ENCODE data around the gene GNA14. TPM values are rescaled to one million over a fixed set of nuclear protein-coding genes. Genes with fewer than 3 reads are reported as not detected.
"Not testable (repeated sequence)": the region's sequence is repeated elsewhere in the genome, so short reads cannot be mapped to it uniquely, and the experiment has no call there.

Gene GNA14
- total RNA-seq, 4 donors from 2014 or later, result 13.9 to 26.3 (median 19.9) TPM

DNA sequence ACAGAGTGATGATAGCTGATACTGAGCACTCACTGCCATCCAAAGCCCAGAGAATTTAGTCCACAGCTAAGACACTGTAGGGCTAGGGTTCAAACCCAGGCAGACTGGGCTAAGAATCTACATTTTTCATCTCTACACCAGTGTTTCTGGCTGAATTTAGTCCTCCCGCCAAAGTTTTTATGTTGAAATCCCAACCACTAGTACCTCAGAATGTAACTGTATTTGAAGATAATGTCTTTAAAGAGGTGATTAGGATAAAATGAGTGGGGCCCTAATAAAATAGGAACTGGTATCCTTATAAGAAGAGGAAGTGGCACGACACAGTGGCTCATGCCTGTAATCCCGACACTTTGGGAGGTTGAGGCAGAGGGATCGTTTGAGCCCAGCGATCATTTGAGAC is 4.3 kb downstream of the GNA14 start:
- no peak for DNase-seq
- H3K4me1 ChIP-seq, result peaks cover 14 to 27% of the 10 kb centered on the region in 2 donors
- WGBS, 2 donors, result 96 to 97% methylated on average over 5 of the region's 5 CpGs
- H3K27me3 ChIP-seq, result no peaks in the 10 kb centered on the region
- no peak overlapping the region for H3K4me3 ChIP-seq (replicated peaks in 1 of 3)
- H3K27ac ChIP-seq, result no peak overlapping the region
- intact Hi-C loops (cut with DNase I), result no loop called here
- no peaks in the 10 kb centered on the region for H3K9me3 ChIP-seq
- TF ChIP-seq POLR2A (IDR thresholded peaks at IDR 0.05), result no peak
- TF ChIP-seq, protein P1, sequence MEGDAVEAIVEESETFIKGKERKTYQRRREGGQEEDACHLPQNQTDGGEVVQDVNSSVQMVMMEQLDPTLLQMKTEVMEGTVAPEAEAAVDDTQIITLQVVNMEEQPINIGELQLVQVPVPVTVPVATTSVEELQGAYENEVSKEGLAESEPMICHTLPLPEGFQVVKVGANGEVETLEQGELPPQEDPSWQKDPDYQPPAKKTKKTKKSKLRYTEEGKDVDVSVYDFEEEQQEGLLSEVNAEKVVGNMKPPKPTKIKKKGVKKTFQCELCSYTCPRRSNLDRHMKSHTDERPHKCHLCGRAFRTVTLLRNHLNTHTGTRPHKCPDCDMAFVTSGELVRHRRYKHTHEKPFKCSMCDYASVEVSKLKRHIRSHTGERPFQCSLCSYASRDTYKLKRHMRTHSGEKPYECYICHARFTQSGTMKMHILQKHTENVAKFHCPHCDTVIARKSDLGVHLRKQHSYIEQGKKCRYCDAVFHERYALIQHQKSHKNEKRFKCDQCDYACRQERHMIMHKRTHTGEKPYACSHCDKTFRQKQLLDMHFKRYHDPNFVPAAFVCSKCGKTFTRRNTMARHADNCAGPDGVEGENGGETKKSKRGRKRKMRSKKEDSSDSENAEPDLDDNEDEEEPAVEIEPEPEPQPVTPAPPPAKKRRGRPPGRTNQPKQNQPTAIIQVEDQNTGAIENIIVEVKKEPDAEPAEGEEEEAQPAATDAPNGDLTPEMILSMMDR (IDR thresholded peaks at IDR 0.05), result no peak
- H3K36me3 ChIP-seq, result no peaks in the 10 kb centered on the region

DNA sequence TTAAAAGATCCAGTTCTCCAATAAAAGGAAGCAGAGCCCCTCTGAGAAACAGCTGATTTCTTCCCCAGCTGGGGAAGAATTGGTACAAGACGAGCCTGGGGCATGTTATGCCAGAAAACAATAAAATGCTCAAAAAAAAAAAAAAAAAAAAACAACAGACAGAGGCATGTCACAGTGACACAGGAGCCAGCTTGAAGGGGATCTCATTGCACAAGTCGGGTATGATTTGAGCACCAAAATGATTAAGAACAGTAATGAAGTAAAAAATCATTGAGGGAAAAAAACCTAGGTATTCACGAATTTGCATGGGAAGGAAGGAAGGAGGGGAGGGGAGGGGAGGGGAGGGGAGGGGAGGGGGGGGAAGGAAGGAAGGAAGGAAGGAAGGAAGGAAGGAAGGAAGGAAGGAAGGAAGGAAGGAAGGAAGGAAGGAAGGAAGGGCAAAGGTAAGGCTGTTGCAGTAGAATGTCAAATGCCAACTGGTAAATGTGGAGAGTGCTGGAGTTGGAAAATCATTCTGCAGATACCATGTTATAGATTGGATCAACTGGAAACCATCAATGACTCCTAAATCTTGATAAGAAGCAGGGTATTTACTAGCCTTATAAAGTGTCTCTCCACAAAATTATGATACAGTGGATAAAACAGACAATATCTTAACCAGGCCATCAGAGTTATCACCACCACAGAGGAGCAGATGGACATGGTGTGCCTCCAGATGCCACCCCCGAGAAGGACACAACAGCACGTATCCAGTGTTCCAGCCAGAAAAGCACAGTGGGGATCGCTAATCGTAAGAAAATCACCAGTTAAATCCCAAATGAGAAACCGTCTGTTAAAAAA is 7.2 kb downstream of the GNA14 start:
- DNase-seq, result no peak
- peaks cover 14 to 21% of the 10 kb centered on the region in 2 donors for H3K4me1 ChIP-seq
- H3K27me3 ChIP-seq, result no peaks in the 10 kb centered on the region
- no peak overlapping the region for H3K4me3 ChIP-seq (replicated peaks in 1 of 3)
- TF ChIP-seq, protein P1 (IDR thresholded peaks at IDR 0.05), result no peak
- no peak for TF ChIP-seq POLR2A (IDR thresholded peaks at IDR 0.05)
- no peaks in the 10 kb centered on the region for H3K9me3 ChIP-seq
- H3K27ac ChIP-seq, result no peak overlapping the region
- 81 to 83% methylated on average over 8 of the region's 8 CpGs for WGBS, 2 donors
- no peaks in the 10 kb centered on the region for H3K36me3 ChIP-seq
- intact Hi-C loops (cut with DNase I), result no loop called here

DNA sequence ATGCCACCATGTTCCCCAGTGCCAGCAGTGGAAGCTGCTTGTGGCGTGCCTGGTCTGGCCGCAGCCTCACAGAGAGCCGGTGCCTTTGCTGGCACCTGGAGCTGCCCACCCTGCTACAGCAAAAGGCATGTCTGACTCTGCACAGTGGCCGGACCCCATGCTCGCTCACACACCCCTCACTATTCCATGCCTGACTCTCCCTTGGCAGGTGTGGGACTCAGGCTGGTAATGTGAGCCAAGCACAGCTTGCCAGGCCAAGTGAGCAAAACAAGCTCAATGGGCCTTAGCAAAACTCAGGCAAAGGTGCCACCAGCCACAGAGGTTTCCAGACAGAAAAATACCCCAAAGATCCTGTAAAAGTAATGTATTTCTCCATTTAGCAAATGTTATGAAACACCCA is 15.5 kb downstream of the GNA14 start:
- Histone ChIP-seq H3K9me3 (no peaks in the 10 kb centered on the region), H3K4me3 (replicated peaks in 1 of 3) (no peak overlapping the region), H3K36me3 (no peaks in the 10 kb centered on the region), H3K4me1 (peaks cover 16 to 17% of the 10 kb centered on the region in 2 donors), H3K27me3 (no peaks in the 10 kb centered on the region), H3K27ac (peak overlapping the region; percentile 64 to 74 (median 71))
- no peak for TF ChIP-seq POLR2A (IDR thresholded peaks at IDR 0.05)
- TF ChIP-seq, protein P1 (IDR thresholded peaks at IDR 0.05), result no peak
- intact Hi-C loops (cut with DNase I), result no loop called here
- WGBS, 2 donors, result 40 to 67% methylated on average over 2 to 5 of the region's 5 CpGs
- peak; percentile 69 to 79 for DNase-seq

DNA sequence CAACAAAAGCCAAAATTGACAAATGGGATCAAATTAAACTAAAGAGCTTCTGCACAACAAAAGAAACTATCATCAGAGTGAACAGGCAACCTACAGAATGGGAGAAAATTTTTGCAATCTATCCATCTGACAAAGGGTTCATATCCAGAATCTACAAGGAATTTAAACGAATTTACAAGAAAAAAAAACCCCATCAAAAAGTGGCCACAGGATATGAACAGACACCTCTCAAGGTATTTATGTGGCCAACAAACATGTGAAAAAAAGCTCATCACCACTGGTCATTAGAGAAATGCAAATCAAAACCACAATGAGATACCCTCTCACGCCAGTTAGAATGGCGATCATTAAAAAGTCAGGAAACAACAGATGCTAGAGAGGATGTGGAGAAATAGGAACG is 19.3 kb downstream of the GNA14 start:
- H3K4me3 ChIP-seq (replicated peaks in 1 of 3); H3K36me3 ChIP-seq; H3K27me3 ChIP-seq; DNase-seq; H3K9me3 ChIP-seq; intact Hi-C loops (cut with DNase I); H3K27ac ChIP-seq: not testable (repeated sequence)
- H3K4me1 ChIP-seq, result peaks cover 16 to 17% of the 10 kb centered on the region in 2 donors
- 86 to 92% methylated on average over 4 of the region's 4 CpGs for WGBS, 2 donors

DNA sequence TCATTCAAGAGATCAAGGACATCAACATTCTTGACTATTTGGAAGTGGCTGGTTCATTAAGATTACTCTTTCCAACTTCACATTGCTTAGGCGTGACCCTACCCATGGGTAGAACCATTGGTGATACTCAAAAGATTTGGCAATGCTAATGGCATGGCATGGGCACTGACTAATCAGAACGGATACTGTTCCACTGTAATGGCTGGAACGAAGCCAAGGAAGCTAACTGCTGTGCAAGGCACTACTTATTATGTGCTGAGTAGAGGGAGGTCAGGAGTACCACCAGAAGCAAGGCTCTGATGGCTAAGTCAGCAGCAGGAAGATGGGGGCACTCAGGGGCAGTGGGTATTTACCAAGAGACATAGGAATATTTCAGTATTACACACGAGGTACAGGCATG is 31.9 kb downstream of the GNA14 start:
- intact Hi-C loops (cut with DNase I), result no loop called here
- WGBS, 2 donors, result 74% methylated on average over 4 of the region's 4 CpGs
- peaks cover 5 to 20% of the 10 kb centered on the region in 2 donors for H3K4me1 ChIP-seq
- H3K27ac ChIP-seq, result no peak overlapping the region
- no peaks in the 10 kb centered on the region for H3K27me3 ChIP-seq
- no peaks in the 10 kb centered on the region for H3K36me3 ChIP-seq
- H3K4me3 ChIP-seq (replicated peaks in 1 of 3), result no peak overlapping the region
- peak in 1 of 2 donors; percentile 15 for DNase-seq
- H3K9me3 ChIP-seq, result no peaks in the 10 kb centered on the region
- TF ChIP-seq, protein P1 (IDR thresholded peaks at IDR 0.05), result no peak
- TF ChIP-seq POLR2A (IDR thresholded peaks at IDR 0.05), result no peak

Data from thyroid gland (tissue), 4 donors.